ENCODE data around the gene ZNG1F.
"Not testable (repeated sequence)": the region's sequence is repeated elsewhere in the genome, so short reads cannot be mapped to it uniquely, and the experiment has no call there.

The ZNG1F gene

DNA sequence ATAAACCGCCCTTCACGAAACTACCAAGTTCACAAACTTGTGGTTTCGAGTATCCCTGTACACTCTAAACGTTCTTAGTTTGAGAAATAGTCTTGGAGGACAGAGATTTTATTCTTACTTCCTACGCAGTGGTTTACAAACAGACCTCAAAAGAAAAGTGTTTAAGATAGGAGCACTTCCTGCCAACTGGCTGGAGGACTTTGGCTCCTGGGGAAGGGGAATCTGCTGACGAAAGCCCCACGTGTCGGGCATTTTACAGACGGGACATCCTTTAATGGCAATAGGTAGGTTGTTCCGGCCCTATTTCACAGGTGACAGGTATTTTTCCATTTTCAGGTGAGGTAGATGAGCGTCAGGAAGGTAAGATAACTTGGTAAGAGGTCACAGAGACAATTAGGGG lies 678 bp downstream of the ZNG1F start:
- not testable (repeated sequence) for H3K36me3 ChIP-seq (ENCODE audit: control insufficient read depth, insufficient read depth, low read length); DNase-seq; H3K9me3 ChIP-seq (ENCODE audit: control insufficient read depth, low read length); H3K4me1 ChIP-seq (ENCODE audit: control insufficient read depth, insufficient read depth, low read length, poor library complexity, severe bottlenecking); H3K27me3 ChIP-seq (replicated peaks; ENCODE audit: control insufficient read depth, insufficient read depth, low read length, poor library complexity, severe bottlenecking); H3K27ac ChIP-seq (ENCODE audit: insufficient read depth, low read length, poor library complexity, severe bottlenecking); H3K4me3 ChIP-seq (ENCODE audit: insufficient read depth, low read depth, low read length, poor library complexity, severe bottlenecking)

- H3K36me3 ChIP-seq (ENCODE audit: control insufficient read depth, insufficient read depth, low read length); H3K4me3 ChIP-seq (ENCODE audit: insufficient read depth, low read depth, low read length, poor library complexity, severe bottlenecking); H3K9me3 ChIP-seq (ENCODE audit: control insufficient read depth, low read length); H3K4me1 ChIP-seq (ENCODE audit: control insufficient read depth, insufficient read depth, low read length, poor library complexity, severe bottlenecking); H3K27me3 ChIP-seq (replicated peaks; ENCODE audit: control insufficient read depth, insufficient read depth, low read length, poor library complexity, severe bottlenecking); DNase-seq; H3K27ac ChIP-seq (ENCODE audit: insufficient read depth, low read length, poor library complexity, severe bottlenecking): not testable (repeated sequence)
Observed at GRCh38 chr9:41174994-41175393, 14.1 kb downstream of the ZNG1F start.

GRCh38 chr9:41150116-41150515 lies 39.0 kb downstream of the ZNG1F start:
- not testable (repeated sequence) for H3K9me3 ChIP-seq (ENCODE audit: control insufficient read depth, low read length); H3K4me3 ChIP-seq (ENCODE audit: insufficient read depth, low read depth, low read length, poor library complexity, severe bottlenecking); H3K27ac ChIP-seq (ENCODE audit: insufficient read depth, low read length, poor library complexity, severe bottlenecking); H3K4me1 ChIP-seq (ENCODE audit: control insufficient read depth, insufficient read depth, low read length, poor library complexity, severe bottlenecking); H3K36me3 ChIP-seq (ENCODE audit: control insufficient read depth, insufficient read depth, low read length); H3K27me3 ChIP-seq (replicated peaks; ENCODE audit: control insufficient read depth, insufficient read depth, low read length, poor library complexity, severe bottlenecking); DNase-seq

- DNase-seq; H3K27ac ChIP-seq (ENCODE audit: insufficient read depth, low read length, poor library complexity, severe bottlenecking): not testable (repeated sequence)
Observed at GRCh38 chr9:41141878-41142277, 47.2 kb downstream of the ZNG1F start.

GRCh38 chr9:41128581-41128980 lies 60.5 kb downstream of the ZNG1F start, which contains the start of gene FOXD4L6:
Gene FOXD4L6 (minus strand): TSS chr9:41128681. CDS start chr9:41128383, 298 bp downstream.
- not testable (repeated sequence) for H3K27me3 ChIP-seq (replicated peaks; ENCODE audit: control insufficient read depth, insufficient read depth, low read length, poor library complexity, severe bottlenecking); DNase-seq; H3K9me3 ChIP-seq (ENCODE audit: control insufficient read depth, low read length); H3K4me3 ChIP-seq (ENCODE audit: insufficient read depth, low read depth, low read length, poor library complexity, severe bottlenecking); H3K27ac ChIP-seq (ENCODE audit: insufficient read depth, low read length, poor library complexity, severe bottlenecking); H3K4me1 ChIP-seq (ENCODE audit: control insufficient read depth, insufficient read depth, low read length, poor library complexity, severe bottlenecking); H3K36me3 ChIP-seq (ENCODE audit: control insufficient read depth, insufficient read depth, low read length)

More at GRCh38 chr9:41141878-41142277, 47.2 kb downstream of the ZNG1F start:
- H3K9me3 ChIP-seq (ENCODE audit: control insufficient read depth, low read length); H3K4me3 ChIP-seq (ENCODE audit: insufficient read depth, low read depth, low read length, poor library complexity, severe bottlenecking); H3K36me3 ChIP-seq (ENCODE audit: control insufficient read depth, insufficient read depth, low read length); H3K4me1 ChIP-seq (ENCODE audit: control insufficient read depth, insufficient read depth, low read length, poor library complexity, severe bottlenecking); H3K27me3 ChIP-seq (replicated peaks; ENCODE audit: control insufficient read depth, insufficient read depth, low read length, poor library complexity, severe bottlenecking): not testable (repeated sequence)

GRCh38 chr9:41126746-41127446 lies 62.2 kb downstream of the ZNG1F start:
- not testable (repeated sequence) for H3K36me3 ChIP-seq (ENCODE audit: control insufficient read depth, insufficient read depth, low read length); DNase-seq; H3K9me3 ChIP-seq (ENCODE audit: control insufficient read depth, low read length); H3K4me1 ChIP-seq (ENCODE audit: control insufficient read depth, insufficient read depth, low read length, poor library complexity, severe bottlenecking); H3K27me3 ChIP-seq (replicated peaks; ENCODE audit: control insufficient read depth, insufficient read depth, low read length, poor library complexity, severe bottlenecking); H3K4me3 ChIP-seq (ENCODE audit: insufficient read depth, low read depth, low read length, poor library complexity, severe bottlenecking); H3K27ac ChIP-seq (ENCODE audit: insufficient read depth, low read length, poor library complexity, severe bottlenecking)

DNA sequence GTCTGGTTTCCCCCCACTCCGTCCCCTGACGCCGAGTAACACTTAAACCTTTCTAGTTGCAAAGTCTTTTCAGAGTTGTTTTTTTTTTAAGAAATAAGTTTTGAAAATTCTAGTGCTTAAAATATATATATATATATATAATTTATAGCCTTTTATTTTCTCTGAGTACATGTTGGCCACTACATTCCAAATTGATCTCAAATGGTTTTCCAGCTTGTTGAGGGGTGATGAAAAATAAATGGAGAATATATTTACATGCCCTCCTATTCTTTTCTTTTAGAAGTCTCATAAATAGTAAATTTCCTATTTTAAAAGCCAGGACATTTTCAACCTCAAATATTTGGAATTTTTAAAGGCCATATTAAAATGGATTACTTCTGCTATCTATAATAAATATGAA lies 63.2 kb downstream of the ZNG1F start:
- H3K4me1 ChIP-seq (ENCODE audit: control insufficient read depth, insufficient read depth, low read length, poor library complexity, severe bottlenecking); H3K4me3 ChIP-seq (ENCODE audit: insufficient read depth, low read depth, low read length, poor library complexity, severe bottlenecking); H3K27ac ChIP-seq (ENCODE audit: insufficient read depth, low read length, poor library complexity, severe bottlenecking); H3K27me3 ChIP-seq (replicated peaks; ENCODE audit: control insufficient read depth, insufficient read depth, low read length, poor library complexity, severe bottlenecking); H3K36me3 ChIP-seq (ENCODE audit: control insufficient read depth, insufficient read depth, low read length); H3K9me3 ChIP-seq (ENCODE audit: control insufficient read depth, low read length); DNase-seq: not testable (repeated sequence)

GRCh38 chr9:41125109-41125658 lies 63.9 kb downstream of the ZNG1F start:
- not testable (repeated sequence) for DNase-seq; H3K4me3 ChIP-seq (ENCODE audit: insufficient read depth, low read depth, low read length, poor library complexity, severe bottlenecking); H3K27ac ChIP-seq (ENCODE audit: insufficient read depth, low read length, poor library complexity, severe bottlenecking); H3K27me3 ChIP-seq (replicated peaks; ENCODE audit: control insufficient read depth, insufficient read depth, low read length, poor library complexity, severe bottlenecking); H3K36me3 ChIP-seq (ENCODE audit: control insufficient read depth, insufficient read depth, low read length); H3K4me1 ChIP-seq (ENCODE audit: control insufficient read depth, insufficient read depth, low read length, poor library complexity, severe bottlenecking); H3K9me3 ChIP-seq (ENCODE audit: control insufficient read depth, low read length)

DNA sequence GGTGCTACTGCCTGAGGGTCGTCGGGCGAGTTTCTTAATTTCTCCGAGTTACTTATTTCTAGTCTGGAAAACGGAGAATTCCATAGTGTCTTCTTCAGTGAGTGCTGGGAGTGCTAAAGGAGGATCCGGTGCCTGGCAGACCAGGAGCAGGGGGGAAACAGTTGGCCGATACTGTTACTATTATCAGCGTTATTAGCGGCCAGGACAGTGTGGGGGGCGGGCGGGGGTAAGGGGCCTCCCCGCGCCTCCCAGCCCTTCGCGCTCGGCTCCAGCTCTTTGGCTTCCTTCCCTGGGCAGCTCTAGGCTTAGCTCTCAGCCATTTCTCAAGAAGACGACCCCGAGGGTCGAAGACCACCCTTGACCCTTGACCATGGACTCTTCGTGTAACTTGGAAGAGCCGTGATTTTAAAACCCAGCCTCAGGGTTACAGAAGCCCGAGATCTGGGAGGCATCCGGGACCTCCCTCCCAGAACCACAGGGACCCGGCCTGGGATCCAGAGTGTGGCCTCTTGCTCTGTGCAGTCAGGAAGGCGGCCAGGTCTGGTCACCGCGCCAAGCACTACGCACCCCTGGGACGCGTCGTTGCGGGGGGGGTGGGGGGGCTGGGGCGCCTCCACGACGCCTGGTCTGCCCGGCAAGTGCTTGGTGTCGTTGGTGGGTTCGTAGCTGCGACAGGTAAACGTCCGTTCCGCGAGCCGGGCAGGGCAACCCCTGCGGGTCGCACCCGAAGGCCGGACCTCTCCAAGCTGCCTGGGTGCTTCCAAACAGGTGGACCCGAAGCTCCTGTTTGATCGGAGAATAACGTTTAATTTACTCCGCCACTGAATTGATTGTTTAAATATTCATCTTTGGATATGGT lies 64.6 kb downstream of the ZNG1F start:
- not testable (repeated sequence) for H3K27me3 ChIP-seq (replicated peaks; ENCODE audit: control insufficient read depth, insufficient read depth, low read length, poor library complexity, severe bottlenecking); H3K4me3 ChIP-seq (ENCODE audit: insufficient read depth, low read depth, low read length, poor library complexity, severe bottlenecking); DNase-seq; H3K9me3 ChIP-seq (ENCODE audit: control insufficient read depth, low read length); H3K4me1 ChIP-seq (ENCODE audit: control insufficient read depth, insufficient read depth, low read length, poor library complexity, severe bottlenecking); H3K27ac ChIP-seq (ENCODE audit: insufficient read depth, low read length, poor library complexity, severe bottlenecking); H3K36me3 ChIP-seq (ENCODE audit: control insufficient read depth, insufficient read depth, low read length)

- H3K27me3 ChIP-seq (replicated peaks; ENCODE audit: control insufficient read depth, insufficient read depth, low read length, poor library complexity, severe bottlenecking); H3K4me3 ChIP-seq (ENCODE audit: insufficient read depth, low read depth, low read length, poor library complexity, severe bottlenecking); H3K27ac ChIP-seq (ENCODE audit: insufficient read depth, low read length, poor library complexity, severe bottlenecking); H3K9me3 ChIP-seq (ENCODE audit: control insufficient read depth, low read length); H3K4me1 ChIP-seq (ENCODE audit: control insufficient read depth, insufficient read depth, low read length, poor library complexity, severe bottlenecking); DNase-seq; H3K36me3 ChIP-seq (ENCODE audit: control insufficient read depth, insufficient read depth, low read length): not testable (repeated sequence)
Observed at GRCh38 chr9:41123812-41124211, 65.3 kb downstream of the ZNG1F start.

Data from effector memory CD4-positive, alpha-beta T cell (primary cell).